Right lung (tissue), 10 donors: Measurements from ENCODE around the gene DOCK4. TPM values are rescaled to one million over a fixed set of nuclear protein-coding genes. Genes with fewer than 3 reads are reported as not detected.
"Not testable (repeated sequence)": the region's sequence is repeated elsewhere in the genome, so short reads cannot be mapped to it uniquely, and the experiment has no call there.

Experiments
- DNase-seq, 2 donors: peaks; one replicate each; pipeline ENCODE4 v3.0.0-alpha.2; 2013
- long read RNA-seq, 8 donors: transcript quantifications; one replicate each; lab custom pipeline, GENCODE V29; 2026
- polyA plus RNA-seq, 5 donors: library from polyadenylated mRNA; unstranded; fragments of 120-200 nt; gene quantifications; one replicate each; pipeline versions ENCODE4 v1.2.1 to v1.2.3, GENCODE V29; 2013; ENCODE audit warnings: inconsistent platforms in 1 of 5, low replicate concordance in 1 of 5; ENCODE audit not compliant: insufficient read length in 5 of 5, insufficient read depth in 1 of 5

DOCK4 gene
- polyA plus RNA-seq = 10 to 100 TPM; 33.7 to 57.8 (median 51.7) TPM
- long read RNA-seq, donor 1 = 0 reads
- long read RNA-seq, donor 2 = 0 reads
- long read RNA-seq, donor 3, partial matches to known transcripts = 0 of 1 reads
- long read RNA-seq, donor 3, other reads (novel, unspliced or antisense) = 0 of 1 reads
- long read RNA-seq, donor 4 = 0 reads
- long read RNA-seq, donor 5, partial matches to known transcripts = 0 of 1 reads
- long read RNA-seq, donor 5, other reads (novel, unspliced or antisense) = 0 of 1 reads
- long read RNA-seq, donor 6, partial matches to known transcripts = 0 of 1 reads
- long read RNA-seq, donor 6, other reads (novel, unspliced or antisense) = 0 of 1 reads
- long read RNA-seq, donor 7, partial matches to known transcripts = 0 of 3 reads
- long read RNA-seq, donor 7, other reads (novel, unspliced or antisense) = 0 of 3 reads
- long read RNA-seq, donor 8 = 0 reads

DNA sequence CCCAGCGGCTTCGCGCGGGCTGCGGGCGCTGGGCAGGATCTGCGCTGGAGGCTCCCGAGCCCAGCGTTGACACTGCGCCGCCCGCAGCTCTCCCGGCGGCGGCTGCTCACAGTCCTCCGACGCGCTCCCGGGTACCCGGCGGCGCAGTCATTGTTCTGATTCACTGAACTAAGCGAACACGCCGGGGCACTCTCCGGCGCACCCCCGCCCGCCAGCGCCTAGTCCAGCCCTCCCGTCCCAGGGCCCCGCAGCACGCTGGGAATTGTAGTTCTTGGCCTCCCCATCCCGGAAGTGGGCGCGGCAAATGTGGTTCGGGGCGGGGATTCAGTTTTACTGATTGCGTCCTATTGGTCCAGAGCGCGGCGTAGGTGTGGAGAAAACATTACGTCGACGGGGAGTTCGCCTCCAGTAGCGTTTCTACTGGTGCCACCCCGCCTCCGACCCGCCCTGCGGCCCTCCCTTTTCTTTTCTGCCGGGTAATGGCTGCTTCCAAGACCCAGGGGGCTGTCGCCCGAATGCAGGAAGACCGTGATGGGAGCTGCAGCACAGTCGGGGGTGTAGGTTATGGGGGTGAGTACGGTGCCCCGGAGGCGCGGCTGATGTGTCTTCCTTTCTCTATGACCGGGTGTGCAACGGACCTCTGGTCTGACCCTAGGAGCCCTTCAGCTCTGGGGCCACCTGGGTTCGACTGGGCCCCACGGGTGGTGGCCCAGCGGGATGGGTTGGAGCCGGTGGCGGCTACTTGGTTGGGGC is at the start of gene DOCK4, which contains the start of gene ZNF277:
DOCK4 (minus strand) TSS at position 162 of the 753 bp plus-strand sequence. CDS start 261 bp downstream, outside the sequence.
ZNF277 (plus strand) TSS at position 458 of the 753 bp plus-strand sequence; CDS start at position 480, 22 bp downstream.
- DNase-seq = peak; percentile 99

DNA sequence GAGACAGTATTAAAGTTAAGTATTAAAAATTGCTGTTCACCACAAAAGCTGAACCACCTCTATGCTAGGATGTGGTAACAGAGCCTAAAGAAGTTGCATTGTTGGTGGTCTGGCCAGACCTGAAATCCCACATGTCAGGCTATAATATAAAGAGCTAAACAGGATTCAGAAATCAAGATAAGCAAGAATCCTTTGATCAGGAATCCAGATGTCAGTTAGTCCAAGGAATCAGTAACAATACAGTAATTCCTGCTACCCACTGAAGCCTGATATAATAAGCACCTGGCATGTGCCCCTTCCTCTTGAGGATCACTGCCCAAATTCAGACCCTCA is 49.2 kb upstream of the DOCK4 start:
- DNase-seq = no peak

DNA sequence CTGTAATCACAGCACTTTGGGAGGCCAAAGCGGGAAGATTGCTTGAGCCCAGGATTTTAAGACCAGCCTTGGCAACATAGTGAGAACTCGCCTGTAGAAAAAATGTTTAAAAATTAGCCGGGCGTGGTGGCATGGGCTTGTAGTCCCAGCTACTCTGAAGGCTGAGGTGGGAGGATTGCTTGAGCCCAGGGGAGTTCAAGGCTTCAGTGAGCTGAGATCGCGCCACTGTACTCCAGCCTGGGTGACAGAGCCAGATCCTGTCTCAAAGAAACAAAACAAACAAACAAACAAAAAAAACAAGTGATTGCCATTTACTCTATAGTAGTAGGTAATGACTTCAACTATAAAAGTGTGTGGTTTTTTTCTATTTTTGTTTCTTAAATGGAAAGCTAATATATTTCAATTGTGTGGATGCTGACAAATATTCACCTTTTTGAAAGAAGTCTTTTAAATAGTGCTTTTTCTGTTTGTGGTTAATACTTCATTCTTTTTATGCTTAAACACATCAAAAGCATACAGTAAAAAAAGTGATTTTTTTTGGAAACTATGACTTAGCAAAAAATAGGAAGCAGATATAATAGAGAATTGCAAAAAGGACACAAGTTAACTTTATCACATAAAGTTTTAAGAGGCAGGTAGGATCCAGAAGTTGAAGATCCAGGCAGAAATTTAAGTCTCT is 48.6 kb upstream of the DOCK4 start:
- DNase-seq = no peak

DNA sequence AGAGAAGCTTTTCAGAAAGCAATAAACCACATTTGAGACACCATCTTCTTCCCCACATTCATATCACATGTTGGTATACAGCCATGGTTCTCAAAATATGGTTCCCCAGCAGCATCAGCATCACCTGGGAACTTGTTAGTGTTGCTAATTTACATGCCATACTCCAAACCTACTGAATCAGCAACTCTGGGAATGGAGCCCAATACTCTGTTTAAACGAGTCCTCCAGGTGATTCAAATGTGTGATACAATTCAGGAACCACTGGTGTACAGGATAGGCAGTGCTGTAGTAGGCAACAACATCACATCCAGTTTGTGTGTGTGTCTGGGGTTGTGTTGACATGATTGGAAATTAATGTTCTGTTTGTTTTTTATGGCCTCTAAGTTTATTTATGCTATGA is 48.0 kb upstream of the DOCK4 start:
- no peak for DNase-seq

- no peak for DNase-seq
Observed at GRCh38 chr7:112252691-112253090, 46.5 kb upstream of the DOCK4 start.

DNA sequence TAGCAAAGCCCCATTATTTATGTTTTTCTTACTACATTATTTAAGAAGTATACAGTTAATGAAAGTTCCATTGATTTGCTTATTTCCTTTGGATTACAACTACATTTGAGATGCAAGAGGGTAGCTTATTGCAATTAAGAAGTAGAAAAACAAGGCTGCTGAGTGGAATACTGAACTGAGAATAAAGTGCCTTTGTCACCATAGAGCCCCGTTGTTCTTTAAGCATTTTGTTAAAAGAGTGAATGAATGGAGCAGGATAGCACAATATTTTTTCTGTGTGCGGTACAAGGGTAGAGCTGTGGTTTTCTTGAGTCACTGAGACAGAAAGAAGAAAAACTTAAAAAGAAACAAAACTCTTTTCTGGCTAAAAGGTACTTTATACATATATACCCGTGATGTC is 45.9 kb upstream of the DOCK4 start:
- DNase-seq = no peak

GRCh38 chr7:112249967-112250366 is 43.8 kb upstream of the DOCK4 start:
- not testable (repeated sequence) for DNase-seq

DNA sequence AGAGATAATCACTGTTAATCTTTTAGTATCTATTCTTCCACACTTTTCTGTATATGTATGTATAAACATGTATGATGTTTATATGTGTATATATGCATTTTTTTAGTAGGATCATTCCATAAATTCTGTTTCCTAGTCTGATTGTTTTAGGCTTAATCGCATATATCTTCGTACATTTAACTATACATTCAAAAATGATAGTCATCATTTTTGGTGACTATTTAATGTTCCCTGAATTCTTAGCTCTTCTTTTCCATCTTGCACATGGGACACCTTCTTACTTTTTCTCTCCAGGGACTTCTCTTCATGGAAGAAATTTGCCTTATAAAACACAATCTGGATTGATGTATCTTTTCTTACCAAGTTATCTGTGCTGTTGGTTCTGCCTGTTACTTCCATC is 42.4 kb upstream of the DOCK4 start:
- no peak for DNase-seq

DNA sequence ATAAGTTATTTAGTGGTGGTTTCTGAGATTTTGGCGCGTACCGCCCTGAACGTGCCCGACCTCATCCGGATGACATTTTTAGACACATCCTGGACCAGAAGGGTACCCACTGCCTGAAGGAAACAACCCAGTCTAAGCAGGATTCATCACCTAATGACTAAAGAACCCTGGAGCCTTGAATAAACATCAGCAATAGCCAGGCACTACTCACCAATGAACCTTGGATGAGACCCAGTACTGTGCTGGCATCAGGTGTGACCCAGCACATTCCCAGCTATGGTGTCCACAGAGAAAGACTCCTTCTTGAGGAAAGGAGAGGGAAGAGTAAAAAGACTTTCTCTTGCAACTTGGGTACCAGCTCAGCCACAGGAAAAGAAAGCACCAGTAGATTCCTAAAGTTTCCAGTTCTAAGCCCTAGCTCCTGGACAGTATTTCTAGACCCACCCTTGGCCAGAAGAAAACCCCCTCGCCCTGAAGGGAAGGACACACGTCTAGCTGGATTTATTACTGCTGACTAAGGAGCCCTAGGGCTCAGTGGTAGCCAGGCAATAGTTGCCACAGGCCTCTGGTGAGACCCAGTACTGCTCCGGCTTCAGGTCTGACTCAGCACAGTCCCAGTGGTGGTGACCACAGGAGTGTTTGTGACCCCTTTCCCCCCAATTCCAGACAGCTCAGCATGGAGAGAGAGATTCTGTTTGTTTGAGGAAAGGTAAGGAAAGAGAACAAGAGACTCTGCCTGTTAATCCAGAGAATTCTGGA is 32.8 kb upstream of the DOCK4 start:
- no peak for DNase-seq

GRCh38 chr7:112238330-112238729 is 32.1 kb upstream of the DOCK4 start:
- no peak for DNase-seq

GRCh38 chr7:112236597-112236996 is 30.4 kb upstream of the DOCK4 start:
- no peak for DNase-seq

DNA sequence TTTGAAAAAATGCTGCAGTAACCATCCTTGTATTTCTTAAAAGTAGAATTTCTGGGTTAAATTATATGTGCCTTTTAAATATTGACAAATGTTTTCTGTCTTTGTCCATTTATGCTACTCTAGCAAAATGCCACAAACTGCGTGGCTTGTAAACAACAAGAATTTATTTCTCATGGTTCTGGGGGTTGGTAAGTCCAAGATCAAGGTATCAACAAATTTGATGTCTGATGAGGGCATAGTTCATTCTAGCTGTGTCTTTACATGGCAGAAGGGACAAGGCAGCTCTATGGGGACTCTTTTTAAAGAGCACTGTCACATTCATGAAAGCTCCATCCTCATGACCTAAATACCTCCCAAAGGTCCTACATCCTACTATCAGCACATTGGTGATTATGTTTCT is 27.9 kb upstream of the DOCK4 start:
- DNase-seq = no peak

DNA sequence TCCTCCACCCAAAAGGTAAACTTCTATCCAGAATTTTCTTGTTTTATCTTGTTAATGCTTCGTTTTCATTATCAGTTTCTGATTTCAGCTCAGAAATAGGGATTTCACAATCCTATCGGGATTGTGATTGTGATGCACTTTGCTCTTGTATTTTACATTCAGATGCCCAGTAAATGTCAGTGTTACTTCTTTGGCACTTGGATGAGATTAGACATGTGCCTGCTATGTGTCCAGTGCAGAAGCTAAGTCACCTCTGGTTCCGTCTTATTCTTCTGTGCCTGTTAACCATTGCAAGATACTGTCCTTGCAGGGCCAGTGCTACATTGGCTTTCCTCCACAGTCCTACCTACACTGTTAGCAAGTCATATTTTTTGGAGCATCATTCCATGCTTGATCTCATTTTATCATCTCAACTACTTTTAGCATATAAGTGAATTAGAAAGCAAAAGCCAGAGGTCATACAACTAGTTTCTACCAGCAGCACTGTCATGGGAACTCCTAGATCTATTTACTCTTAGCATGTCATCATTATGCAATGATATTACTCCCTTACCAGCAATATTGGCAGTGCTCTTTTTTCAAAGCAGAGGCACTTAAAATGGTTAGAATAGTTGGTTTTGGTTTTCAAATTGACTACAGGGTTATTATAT is 27.0 kb upstream of the DOCK4 start:
- DNase-seq = no peak

GRCh38 chr7:112232212-112232978 is 26.2 kb upstream of the DOCK4 start:
- DNase-seq = no peak

GRCh38 chr7:112228632-112229031 is 22.4 kb upstream of the DOCK4 start:
- no peak for DNase-seq

GRCh38 chr7:112226701-112227276 is 20.6 kb upstream of the DOCK4 start:
- no peak for DNase-seq

DNA sequence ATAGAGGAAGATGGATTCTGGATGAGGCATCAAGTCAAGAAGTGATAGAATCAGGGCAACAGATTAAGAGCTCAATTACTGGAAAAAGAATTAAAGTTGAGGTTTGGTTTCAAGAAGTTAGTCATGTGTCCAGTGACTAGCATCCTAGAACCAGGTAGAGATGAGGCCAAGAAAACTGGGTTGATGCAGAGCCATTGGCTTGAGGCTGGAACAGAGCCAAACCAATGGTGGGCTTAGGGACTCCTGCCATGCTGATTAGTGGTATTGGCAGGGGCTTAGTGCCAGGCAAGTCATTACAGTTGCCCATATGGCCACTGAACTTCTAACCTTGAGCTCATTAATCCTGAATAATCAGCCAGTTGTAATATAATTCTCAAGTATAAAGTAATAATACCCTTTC is 18.8 kb upstream of the DOCK4 start:
- no peak for DNase-seq

- no peak for DNase-seq
Observed at GRCh38 chr7:112224186-112224585, 18.0 kb upstream of the DOCK4 start.

DNA sequence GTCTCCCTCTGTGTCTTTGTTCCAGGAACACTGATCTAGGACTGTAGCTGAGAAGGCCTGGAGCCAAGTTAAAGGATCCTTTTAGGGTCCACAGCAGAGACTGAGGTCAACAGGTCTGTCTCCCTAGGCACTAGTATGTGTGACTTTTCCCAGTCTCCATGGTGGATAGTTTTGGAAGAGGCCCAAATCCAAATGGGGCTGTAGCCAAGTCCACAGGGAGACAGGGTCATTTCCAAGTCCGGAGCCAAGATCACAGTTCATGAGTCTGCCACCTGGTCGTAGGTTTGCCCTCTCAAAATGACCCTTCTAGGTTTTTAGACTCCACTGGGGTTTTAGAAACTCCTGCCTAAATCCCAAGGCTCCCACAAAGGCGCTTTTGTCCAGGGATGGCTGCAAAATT is 17.1 kb upstream of the DOCK4 start:
- no peak for DNase-seq

GRCh38 chr7:112220877-112221434 is 14.8 kb upstream of the DOCK4 start:
- DNase-seq = no peak
